ENCODE results near the gene MAMDC2. TPM values are rescaled to one million over a fixed set of nuclear protein-coding genes. Genes with fewer than 3 reads are reported as not detected.

Gene MAMDC2
- total and polyA plus RNA-seq, 2 donors from 2014 or later: 1.5 to 7.1 TPM

DNA sequence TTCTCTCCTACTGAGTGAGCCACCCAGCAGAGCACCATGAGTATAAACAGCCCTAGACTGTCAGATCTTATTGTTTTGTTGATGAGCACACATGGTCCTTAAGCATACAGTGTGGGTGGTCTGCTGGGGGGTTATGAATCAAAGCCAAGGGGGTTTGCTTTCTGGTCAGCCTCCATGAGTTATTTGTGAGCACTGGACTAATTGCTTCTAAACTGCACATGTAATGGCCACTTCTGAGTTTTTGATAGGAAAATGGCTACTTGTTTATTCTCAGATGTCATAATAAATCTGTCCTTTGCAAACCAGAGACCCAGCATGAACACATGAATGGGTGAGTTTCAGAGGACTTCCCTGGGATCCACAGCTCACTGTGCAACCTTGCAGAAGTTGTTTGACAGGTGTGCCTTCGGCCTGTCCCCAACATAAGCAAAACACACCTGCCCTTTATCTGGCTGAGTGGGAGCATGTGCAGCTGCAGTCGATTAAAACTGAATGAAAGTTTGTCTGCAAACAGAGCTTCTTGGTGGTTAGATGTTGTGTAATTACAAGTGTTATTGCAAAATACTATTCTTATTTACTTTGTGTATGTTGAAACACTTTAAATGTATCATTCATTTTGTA is 35.9 kb downstream of the MAMDC2 start:
- Histone ChIP-seq H3K4me1 (ENCODE audit: control insufficient read depth in 2 of 3, insufficient read depth in 2 of 3, low read depth in 1 of 3, low read length in 3 of 3) (no peaks in the 10 kb centered on the region), H3K9me3 (ENCODE audit: control insufficient read depth in 2 of 3, insufficient read depth in 1 of 3, low read length in 3 of 3) (no peaks in the 10 kb centered on the region), H3K27me3 (ENCODE audit: control insufficient read depth, insufficient read depth, low read length) (no peaks in the 10 kb centered on the region), H3K4me3 (ENCODE audit: low read length in 3 of 3) (no peak overlapping the region), H3K9ac (ENCODE audit: low read length in 3 of 3) (no peak overlapping the region), H3K27ac (ENCODE audit: low read depth in 2 of 2, low read length in 2 of 2) (no peak overlapping the region), H3K36me3 (ENCODE audit: control insufficient read depth in 2 of 3, insufficient read depth in 3 of 3, low read length in 3 of 3) (no peaks in the 10 kb centered on the region)
- FAIRE-seq: no peak
- TF ChIP-seq CTCF (IDR thresholded peaks at IDR 0.05; ENCODE audit: borderline replicate concordance, extremely low read depth, insufficient read depth): no peak
- intact Hi-C loops (cut with DNase I): no loop called here
- peak in 1 of 5 donors; percentile 17 for DNase-seq

GRCh38 chr9:70080481-70081119 is 37.0 kb downstream of the MAMDC2 start:
- H3K27ac ChIP-seq (ENCODE audit: low read depth in 2 of 2, low read length in 2 of 2): no peak overlapping the region
- TF ChIP-seq CTCF (IDR thresholded peaks at IDR 0.05; ENCODE audit: borderline replicate concordance, extremely low read depth, insufficient read depth): no peak
- intact Hi-C loops (cut with DNase I): no loop called here
- H3K36me3 ChIP-seq (ENCODE audit: control insufficient read depth in 2 of 3, insufficient read depth in 3 of 3, low read length in 3 of 3): no peaks in the 10 kb centered on the region
- H3K4me1 ChIP-seq (ENCODE audit: control insufficient read depth in 2 of 3, insufficient read depth in 2 of 3, low read depth in 1 of 3, low read length in 3 of 3): no peaks in the 10 kb centered on the region
- DNase-seq (peak in 1 of 5 donors; percentile 31), FAIRE-seq (no peak)
- H3K9me3 ChIP-seq (ENCODE audit: control insufficient read depth in 2 of 3, insufficient read depth in 1 of 3, low read length in 3 of 3): no peaks in the 10 kb centered on the region
- H3K27me3 ChIP-seq (ENCODE audit: control insufficient read depth, insufficient read depth, low read length): no peaks in the 10 kb centered on the region
- H3K9ac ChIP-seq (ENCODE audit: low read length in 3 of 3): no peak overlapping the region
- H3K4me3 ChIP-seq (ENCODE audit: low read length in 3 of 3): no peak overlapping the region

DNA sequence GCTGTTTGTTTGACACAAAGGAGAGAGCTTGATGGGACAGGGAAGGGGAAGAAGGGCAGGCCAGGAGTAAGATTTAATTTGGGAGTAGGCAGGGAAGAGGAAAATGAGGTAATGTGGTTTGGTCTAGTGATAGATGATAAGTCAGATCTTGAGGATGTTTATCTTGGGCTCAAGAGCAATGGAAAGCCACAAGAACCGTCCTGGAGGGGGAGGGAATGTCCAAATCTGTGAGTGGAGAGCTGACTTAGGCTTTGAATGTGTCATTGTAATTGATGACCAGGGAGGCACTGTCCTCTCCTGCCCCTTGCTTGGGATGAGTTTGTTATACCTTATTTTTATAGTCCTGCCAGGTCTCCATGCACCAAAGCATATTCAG is 37.5 kb downstream of the MAMDC2 start:
- Histone ChIP-seq H3K27me3 (ENCODE audit: control insufficient read depth, insufficient read depth, low read length) (no peaks in the 10 kb centered on the region), H3K9ac (ENCODE audit: low read length in 3 of 3) (no peak overlapping the region), H3K4me1 (ENCODE audit: control insufficient read depth in 2 of 3, insufficient read depth in 2 of 3, low read depth in 1 of 3, low read length in 3 of 3) (no peaks in the 10 kb centered on the region), H3K27ac (ENCODE audit: low read depth in 2 of 2, low read length in 2 of 2) (no peak overlapping the region), H3K36me3 (ENCODE audit: control insufficient read depth in 2 of 3, insufficient read depth in 3 of 3, low read length in 3 of 3) (no peaks in the 10 kb centered on the region), H3K9me3 (ENCODE audit: control insufficient read depth in 2 of 3, insufficient read depth in 1 of 3, low read length in 3 of 3) (no peaks in the 10 kb centered on the region), H3K4me3 (ENCODE audit: low read length in 3 of 3) (no peak overlapping the region)
- DNase-seq: no peak
- FAIRE-seq: no peak
- TF ChIP-seq CTCF (IDR thresholded peaks at IDR 0.05; ENCODE audit: borderline replicate concordance, extremely low read depth, insufficient read depth): no peak
- intact Hi-C loops (cut with DNase I): no loop called here
